CD4-positive, alpha-beta memory T cell (primary cell): Measurements from ENCODE around the gene SVOPL. TPM values are rescaled to one million over a fixed set of nuclear protein-coding genes. Genes with fewer than 3 reads are reported as not detected.

Experiments
- CTCF ChIA-PET: fragments of 350-600 bp; sonication (Branson Sonifier 250); formaldehyde crosslinking; loops from one replicate; lab custom pipeline; 2021; ENCODE audit warnings: inconsistent platforms; ENCODE audit not compliant: partially characterized antibody; lab: Charles Lee
- POLR2A ChIA-PET: fragments of 350-600 bp; sonication (Branson Sonifier 250); formaldehyde crosslinking; loops from one replicate; lab custom pipeline; 2021; ENCODE audit not compliant: partially characterized antibody; lab: Charles Lee
- DNase-seq, 5 donors: peaks; one replicate each; pipeline versions ENCODE4 v3.0.0 to v3.0.0-alpha.2; 2020 to 2022; ENCODE audit warnings: mixed read lengths in 1 of 5
- H3K27ac ChIP-seq: one replicate; pipeline ENCODE4 v1.7.0; 2013; ENCODE audit warnings: low read depth, low read length
- H3K27me3 ChIP-seq: 2 replicates; pipeline ENCODE4 v1.7.0; 2013; ENCODE audit warnings: mild to moderate bottlenecking, low read length, moderate library complexity; ENCODE audit not compliant: insufficient read depth
- H3K36me3 ChIP-seq: 2 replicates; pipeline ENCODE4 v1.7.0; 2013; ENCODE audit warnings: mild to moderate bottlenecking, low read length, moderate library complexity; ENCODE audit not compliant: insufficient read depth
- H3K4me1 ChIP-seq: 2 replicates; pipeline ENCODE4 v1.7.0; 2013; ENCODE audit warnings: mild to moderate bottlenecking, low read length, moderate library complexity; ENCODE audit not compliant: insufficient read depth
- H3K4me3 ChIP-seq, 2 donors: one replicate each; pipeline ENCODE4 v1.7.0; 2013; ENCODE audit warnings: low read length in 2 of 2, mild to moderate bottlenecking in 1 of 2
- H3K9me3 ChIP-seq, 2 donors: one replicate each; pipeline ENCODE4 v1.7.0; 2013; ENCODE audit warnings: low read length in 2 of 2, control low read depth in 1 of 2; ENCODE audit not compliant: control insufficient read depth in 1 of 2
- H3K27ac Mint-ChIP-seq, 7 donors: one replicate each; pipeline ENCODE4 v1.8.0; 2020 to 2021; ENCODE audit warnings: mixed read lengths in 7 of 7, mild to moderate bottlenecking in 6 of 7, inconsistent platforms in 3 of 7, moderate library complexity in 3 of 7
- H3K27me3 Mint-ChIP-seq, 2 donors: one replicate each; pipeline ENCODE4 v1.8.0; 2020 to 2021; ENCODE audit warnings: mixed read lengths in 2 of 2
- H3K36me3 Mint-ChIP-seq, 2 donors: one replicate each; pipeline ENCODE4 v1.8.0; 2020 to 2021; ENCODE audit warnings: mixed read lengths in 2 of 2, inconsistent platforms in 1 of 2, mild to moderate bottlenecking in 1 of 2
- H3K4me1 Mint-ChIP-seq, 4 donors: one replicate each; pipeline ENCODE4 v1.8.0; 2020 to 2021; ENCODE audit warnings: mixed read lengths in 4 of 4, mild to moderate bottlenecking in 1 of 4
- H3K4me3 Mint-ChIP-seq, 8 donors: one replicate each; pipeline ENCODE4 v1.8.0; 2020 to 2021; ENCODE audit warnings: mixed read lengths in 8 of 8, mild to moderate bottlenecking in 7 of 8, moderate library complexity in 6 of 8, inconsistent platforms in 3 of 8
- H3K9me3 Mint-ChIP-seq, 8 donors: one replicate each; pipeline ENCODE4 v1.8.0; 2020 to 2021; ENCODE audit warnings: mixed read lengths in 8 of 8, mild to moderate bottlenecking in 5 of 8, inconsistent platforms in 3 of 8, moderate library complexity in 1 of 8
- intact Hi-C: fragments of 100-400 bp; cut with micrococcal nuclease; formaldehyde crosslinking; loops from one replicate; pipeline ENCODE4 v1.15.1; 2023
- polyA plus RNA-seq, 2 donors: library from polyadenylated mRNA; unstranded; fragments of 300-500 nt; fragmentation: Illumina TruSeq; gene quantifications; one replicate each; pipeline ENCODE4 v1.2.3, GENCODE V29; 2021
- total RNA-seq, 2 experiments: library from RNA; stranded (reverse); gene quantifications; one replicate each; pipeline ENCODE4 v1.2.3, GENCODE V29; 2021

SVOPL gene
- total and polyA plus RNA-seq, 4 experiments from 2014 or later, result not detected

DNA sequence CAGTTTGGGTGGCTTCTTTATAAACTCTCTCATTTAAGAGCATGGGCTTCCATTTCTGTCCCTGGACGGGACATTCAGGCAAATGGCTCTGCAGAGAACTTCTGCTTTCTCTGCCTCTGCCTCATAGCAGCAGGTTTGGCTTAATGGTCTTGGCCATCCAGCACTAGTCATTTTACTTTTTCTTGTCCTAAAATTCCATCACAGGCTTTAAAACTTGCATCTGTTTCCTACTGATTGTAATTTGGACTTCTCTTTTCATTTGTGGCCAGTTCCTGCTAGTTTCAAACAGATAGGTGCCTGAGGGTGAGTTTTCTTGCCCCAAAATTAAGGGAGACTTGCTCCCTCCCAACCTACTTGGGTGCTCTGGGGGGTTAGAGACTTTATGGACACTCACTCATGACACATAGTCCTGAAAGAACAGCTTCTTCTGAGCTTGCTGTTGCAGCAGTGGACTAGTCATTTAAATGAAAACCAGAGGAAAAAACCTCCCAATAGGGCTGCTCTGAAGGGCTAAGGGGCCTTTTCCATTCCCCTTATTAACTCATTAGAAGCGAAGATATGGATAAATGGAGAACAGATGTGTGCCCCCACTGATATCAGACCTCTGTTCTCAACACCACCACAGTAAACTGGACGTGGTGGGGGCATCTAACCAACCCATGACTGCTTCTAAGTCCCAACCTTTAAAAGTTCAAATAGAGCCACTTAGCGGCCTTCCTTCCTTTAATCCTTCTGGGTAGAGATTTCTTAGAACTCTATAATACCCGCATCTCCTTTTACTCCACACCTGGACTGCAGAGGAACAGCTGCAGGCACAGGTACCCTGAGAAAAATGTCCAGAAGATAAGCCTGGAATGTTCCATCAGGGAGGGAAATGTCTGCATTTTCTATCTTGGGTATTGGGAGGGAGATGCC, 38.8 kb downstream of the SVOPL start:
- CTCF ChIA-PET, result no interaction called here
- no peaks in the 10 kb centered on the region for H3K36me3 ChIP-seq
- intact Hi-C loops, result no loop called here
- no peak overlapping the region for H3K4me3 Mint-ChIP-seq
- H3K4me1 Mint-ChIP-seq, result peaks cover 0 to 8% (median 5%) of the 10 kb centered on the region in 4 donors
- H3K27ac ChIP-seq, result no peak overlapping the region
- no peaks in the 10 kb centered on the region for H3K27me3 ChIP-seq
- no peaks in the 10 kb centered on the region for H3K9me3 ChIP-seq
- no peak for DNase-seq
- no peaks in the 10 kb centered on the region for H3K36me3 Mint-ChIP-seq
- H3K4me3 ChIP-seq, result no peak overlapping the region
- H3K27me3 Mint-ChIP-seq, result peaks cover 17 to 34% of the 10 kb centered on the region in 2 donors
- POLR2A ChIA-PET, result no interaction called here
- H3K27ac Mint-ChIP-seq, result no peak overlapping the region
- H3K4me1 ChIP-seq, result no peaks in the 10 kb centered on the region
- peaks cover 0 to 2% (median 0%) of the 10 kb centered on the region in 8 donors for H3K9me3 Mint-ChIP-seq

DNA sequence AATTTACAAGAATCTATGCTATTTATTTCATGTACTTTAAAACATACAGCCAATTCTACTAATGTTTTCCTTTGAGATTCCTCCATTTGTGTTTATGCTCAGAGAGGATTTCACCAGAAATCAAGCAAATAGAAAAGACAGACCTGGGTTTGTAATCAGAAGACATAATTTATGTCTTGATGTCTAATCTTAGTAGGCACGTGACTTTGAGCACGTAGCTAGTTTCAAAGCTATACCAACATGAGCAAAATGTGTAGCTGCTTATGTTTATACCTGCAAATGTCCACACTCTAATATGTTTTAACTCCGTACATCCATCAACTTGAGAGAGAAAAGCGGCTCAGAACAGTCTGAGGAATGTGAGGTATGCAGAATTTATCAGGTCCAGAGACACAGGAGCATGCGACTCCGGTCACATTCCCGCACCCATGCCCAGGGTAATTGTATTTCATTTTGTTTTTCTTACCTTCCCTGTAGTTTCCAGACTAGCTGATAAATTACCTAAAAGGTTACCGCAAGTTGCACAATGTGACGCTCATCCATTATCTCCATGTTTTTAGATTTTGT, 40.0 kb downstream of the SVOPL start:
- no peak for DNase-seq
- Histone ChIP-seq H3K4me1 (no peaks in the 10 kb centered on the region), H3K27me3 (no peaks in the 10 kb centered on the region), H3K4me3 (no peak overlapping the region), H3K9me3 (no peaks in the 10 kb centered on the region), H3K36me3 (no peaks in the 10 kb centered on the region), H3K27ac (no peak overlapping the region)
- Mint-ChIP-seq H3K4me1 (peaks cover 0 to 8% (median 5%) of the 10 kb centered on the region in 4 donors), H3K27ac (no peak overlapping the region), H3K4me3 (no peak overlapping the region), H3K36me3 (no peaks in the 10 kb centered on the region), H3K27me3 (peaks cover 17 to 28% of the 10 kb centered on the region in 2 donors), H3K9me3 (peaks cover 0 to 2% (median 0%) of the 10 kb centered on the region in 8 donors)
- POLR2A ChIA-PET, result no interaction called here
- intact Hi-C loops, result no loop called here
- CTCF ChIA-PET, result no interaction called here

DNA sequence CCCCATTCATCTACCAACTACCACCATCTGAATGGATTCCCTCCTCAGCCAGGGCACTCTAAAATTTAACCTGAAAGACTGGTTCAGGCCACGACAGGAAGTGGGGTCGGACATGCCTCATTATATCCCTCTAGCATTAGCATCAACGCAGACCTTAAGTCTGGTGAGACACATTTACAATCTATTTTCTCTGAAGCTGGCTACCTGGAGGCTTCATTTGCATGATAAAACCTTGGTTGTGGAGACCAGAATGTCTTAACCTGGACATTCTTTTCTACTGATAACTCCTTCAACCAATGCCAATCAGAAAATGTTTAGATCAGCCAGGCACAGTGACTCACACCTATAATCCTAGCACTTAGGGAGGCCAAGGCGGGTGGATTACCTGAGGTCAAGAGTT, 42.3 kb downstream of the SVOPL start:
- H3K36me3 Mint-ChIP-seq, result no peaks in the 10 kb centered on the region
- intact Hi-C loops, result no loop called here
- no peak overlapping the region for H3K27ac ChIP-seq
- no peaks in the 10 kb centered on the region for H3K4me1 ChIP-seq
- no peak overlapping the region for H3K4me3 Mint-ChIP-seq
- CTCF ChIA-PET, result no interaction called here
- no peak overlapping the region for H3K27ac Mint-ChIP-seq
- peaks cover 9 to 22% of the 10 kb centered on the region in 2 donors for H3K27me3 Mint-ChIP-seq
- H3K4me1 Mint-ChIP-seq, result peaks cover 0 to 3% (median 1%) of the 10 kb centered on the region in 4 donors
- H3K36me3 ChIP-seq, result no peaks in the 10 kb centered on the region
- no peaks in the 10 kb centered on the region for H3K27me3 ChIP-seq
- no peaks in the 10 kb centered on the region for H3K9me3 ChIP-seq
- peaks cover 0 to 4% (median 0%) of the 10 kb centered on the region in 8 donors for H3K9me3 Mint-ChIP-seq
- DNase-seq, result no peak
- no peak overlapping the region for H3K4me3 ChIP-seq
- POLR2A ChIA-PET, result no interaction called here

DNA sequence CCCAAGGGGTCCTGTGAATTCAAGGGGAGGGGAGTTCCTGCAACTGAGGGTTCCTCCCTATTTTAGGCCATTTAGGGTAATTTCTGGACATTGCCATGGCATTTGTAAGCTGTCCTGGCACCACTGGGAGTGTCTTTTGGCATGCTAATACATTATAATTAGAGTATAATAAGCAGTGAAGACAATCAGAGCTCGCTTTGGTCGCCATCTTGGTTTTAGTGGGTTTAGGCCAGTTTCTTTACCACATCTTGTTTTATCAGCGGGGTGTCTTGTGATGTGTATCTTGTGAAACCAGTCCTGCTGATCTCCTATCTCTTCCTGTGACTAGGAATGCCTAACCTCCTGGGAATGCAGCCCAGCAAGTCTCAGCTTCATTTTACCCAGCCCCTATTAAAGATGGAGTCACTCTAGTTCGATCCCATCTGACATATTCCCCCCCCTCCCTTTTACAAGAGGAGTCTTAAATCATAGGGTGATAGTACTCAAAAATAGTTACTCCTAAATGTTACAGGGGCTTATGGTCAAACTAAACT, 43.2 kb downstream of the SVOPL start:
- POLR2A ChIA-PET, result no interaction called here
- intact Hi-C loops, result no loop called here
- CTCF ChIA-PET, result no interaction called here

DNA sequence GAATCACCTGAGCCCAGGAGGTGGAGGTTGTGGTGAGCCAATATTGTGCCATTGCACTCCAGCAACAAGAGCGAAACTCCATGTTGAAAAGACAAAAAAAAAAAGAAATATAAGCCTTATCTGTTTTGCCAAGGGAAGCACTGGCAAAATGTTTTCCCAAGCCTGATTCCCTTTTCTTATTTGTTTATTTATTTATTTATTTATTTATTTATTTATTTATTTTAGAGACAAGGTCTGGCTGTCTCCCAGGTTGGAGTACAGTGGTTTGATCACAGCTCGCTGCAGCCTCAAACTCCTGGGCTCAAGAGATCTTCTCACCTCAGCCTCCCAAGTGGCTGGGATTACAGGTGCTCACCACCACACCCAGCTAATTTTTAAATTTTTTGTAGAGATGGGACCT, 44.2 kb downstream of the SVOPL start:
- CTCF ChIA-PET, result no interaction called here
- no peaks in the 10 kb centered on the region for H3K4me1 ChIP-seq
- no peak for DNase-seq
- intact Hi-C loops, result no loop called here
- H3K9me3 ChIP-seq, result no peaks in the 10 kb centered on the region
- Mint-ChIP-seq H3K27ac (no peak overlapping the region), H3K27me3 (peaks cover 5 to 12% of the 10 kb centered on the region in 2 donors), H3K4me1 (no peaks in the 10 kb centered on the region), H3K36me3 (no peaks in the 10 kb centered on the region), H3K4me3 (no peak overlapping the region), H3K9me3 (peaks cover 0 to 8% (median 2%) of the 10 kb centered on the region in 8 donors)
- H3K36me3 ChIP-seq, result no peaks in the 10 kb centered on the region
- no peak overlapping the region for H3K4me3 ChIP-seq
- no peak overlapping the region for H3K27ac ChIP-seq
- POLR2A ChIA-PET, result no interaction called here
- no peaks in the 10 kb centered on the region for H3K27me3 ChIP-seq

More for the DNA sequence above, 43.2 kb downstream of the SVOPL start:
- H3K4me1 ChIP-seq, result no peaks in the 10 kb centered on the region
- H3K27me3 Mint-ChIP-seq, result peaks cover 9 to 14% of the 10 kb centered on the region in 2 donors
- H3K4me1 Mint-ChIP-seq, result no peaks in the 10 kb centered on the region
- H3K27me3 ChIP-seq, result no peaks in the 10 kb centered on the region
- H3K4me3 ChIP-seq, result no peak overlapping the region
- no peak overlapping the region for H3K4me3 Mint-ChIP-seq
- peaks cover 0 to 5% (median 2%) of the 10 kb centered on the region in 8 donors for H3K9me3 Mint-ChIP-seq
- no peak for DNase-seq
- H3K36me3 ChIP-seq, result no peaks in the 10 kb centered on the region
- H3K9me3 ChIP-seq, result no peaks in the 10 kb centered on the region
- H3K36me3 Mint-ChIP-seq, result no peaks in the 10 kb centered on the region
- H3K27ac ChIP-seq, result no peak overlapping the region
- H3K27ac Mint-ChIP-seq, result no peak overlapping the region

DNA sequence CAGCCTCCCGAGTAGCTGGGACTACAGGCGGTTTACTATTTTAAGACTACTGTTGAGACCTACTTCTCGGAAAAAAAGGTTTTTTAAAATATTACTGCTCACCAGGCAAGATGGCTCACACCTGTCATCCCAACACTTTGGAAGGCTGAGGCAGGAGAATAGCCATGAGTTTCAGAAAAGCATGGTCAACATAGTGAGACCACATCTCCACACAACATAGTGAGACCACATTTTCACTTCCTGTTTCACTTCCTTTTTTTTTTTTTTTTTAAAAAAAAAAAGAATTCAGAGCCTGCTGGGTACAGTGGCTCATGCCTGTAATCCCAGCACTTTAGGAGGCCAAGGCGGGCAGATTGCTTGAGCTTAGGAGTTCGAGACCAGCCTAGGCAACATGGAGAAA, 46.5 kb downstream of the SVOPL start:
- no peak overlapping the region for H3K27ac Mint-ChIP-seq
- Histone ChIP-seq H3K9me3 (no peaks in the 10 kb centered on the region), H3K27me3 (no peaks in the 10 kb centered on the region), H3K4me1 (no peaks in the 10 kb centered on the region), H3K36me3 (no peaks in the 10 kb centered on the region), H3K27ac (no peak overlapping the region), H3K4me3 (no peak overlapping the region)
- no peak overlapping the region for H3K4me3 Mint-ChIP-seq
- intact Hi-C loops, result no loop called here
- peaks cover 0 to 8% (median 2%) of the 10 kb centered on the region in 8 donors for H3K9me3 Mint-ChIP-seq
- ChIA-PET CTCF (interaction anchor here (0.6 kb wide), 1 partner anchor 13 kb away, joined by 4 read pairs; no protein-coding TSS in a partner anchor), POLR2A (no interaction called here)
- no peak for DNase-seq
- H3K36me3 Mint-ChIP-seq, result no peaks in the 10 kb centered on the region
- H3K4me1 Mint-ChIP-seq, result no peaks in the 10 kb centered on the region
- H3K27me3 Mint-ChIP-seq, result peaks cover 2 to 5% of the 10 kb centered on the region in 2 donors

DNA sequence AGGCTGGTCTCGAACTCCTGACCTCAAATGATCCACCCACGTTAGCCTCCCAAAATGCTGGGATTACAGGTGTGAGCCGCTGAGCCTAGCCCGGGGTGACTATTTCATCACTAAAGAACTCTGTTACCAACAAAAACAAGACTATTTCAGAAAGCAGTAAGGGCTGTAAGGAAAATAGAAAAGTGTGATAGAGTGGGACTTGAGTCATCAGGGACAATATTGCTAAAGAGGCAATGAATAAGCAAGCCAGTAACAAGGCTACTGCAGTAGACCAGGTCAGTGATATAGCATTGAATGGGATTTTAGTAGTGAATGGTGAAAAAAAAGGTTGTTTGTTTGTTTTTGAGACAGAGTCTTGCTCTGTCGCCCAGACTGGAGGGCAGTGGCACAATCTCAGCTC, 51.7 kb downstream of the SVOPL start:
- Histone ChIP-seq H3K36me3 (no peaks in the 10 kb centered on the region), H3K4me3 (no peak overlapping the region), H3K4me1 (no peaks in the 10 kb centered on the region), H3K27me3 (no peaks in the 10 kb centered on the region), H3K27ac (no peak overlapping the region), H3K9me3 (no peaks in the 10 kb centered on the region)
- H3K4me1 Mint-ChIP-seq, result peaks cover 0 to 1% (median 0%) of the 10 kb centered on the region in 4 donors
- H3K27ac Mint-ChIP-seq, result no peak overlapping the region
- H3K36me3 Mint-ChIP-seq, result no peaks in the 10 kb centered on the region
- intact Hi-C loops, result no loop called here
- no peak for DNase-seq
- ChIA-PET CTCF (no interaction called here), POLR2A (no interaction called here)
- H3K4me3 Mint-ChIP-seq, result no peak overlapping the region
- H3K9me3 Mint-ChIP-seq, result peaks cover 0 to 12% (median 3%) of the 10 kb centered on the region in 8 donors
- H3K27me3 Mint-ChIP-seq, result peaks cover 0 to 4% of the 10 kb centered on the region in 2 donors
